ENCODE results near the gene ABHD2. TPM values are rescaled to one million over a fixed set of nuclear protein-coding genes. Genes with fewer than 3 reads are reported as not detected.

Gene ABHD2
- total and polyA plus RNA-seq, 9 of the 15 experiments (the other 6 are each of a cell fraction or from before 2014, with no cell fraction given) = 16.9 to 99.8 (median 47.5) TPM

- TF ChIP-seq ZNF318 (IDR thresholded peaks at IDR 0.05; ENCODE audit: borderline replicate concordance in 1 of 2, low read depth in 1 of 2) (no peak), ZNF592 (IDR thresholded peaks at IDR 0.05) (no peak), FOS (IDR thresholded peaks at IDR 0.05; ENCODE audit: extremely low read depth, insufficient read length) (no peak), RAD21 (CRISPR knock-in tag; conservative IDR thresholded peaks at IDR 0.05 in 1 of 2, IDR thresholded peaks at IDR 0.05 in 1 of 2) (0 out of 4 replicates have a peak, but pooled peaks of 1 of the 2 experiments have one; percentile 4), CTBP1 (IDR thresholded peaks at IDR 0.05; ENCODE audit: borderline replicate concordance) (peak; percentile 65), MYNN (IDR thresholded peaks at IDR 0.05) (no peak), MYNN (CRISPR knock-in tag; IDR thresholded peaks at IDR 0.05) (no peak), KAT2B (IDR thresholded peaks at IDR 0.05; ENCODE audit: low read depth, low read length) (no peak), KAT7 (CRISPR knock-in tag; IDR thresholded peaks at IDR 0.05; ENCODE audit: borderline replicate concordance) (peak; percentile 81)
Observed at GRCh38 chr15:89088605-89089315, 504 bp downstream of the ABHD2 start (continued).
